HEK293T (cell line): Measurements from ENCODE around the gene ZNRF1.
"Not testable (repeated sequence)": the region's sequence is repeated elsewhere in the genome, so short reads cannot be mapped to it uniquely, and the experiment has no call there.

ENCODE experiments used
- CTCF ChIA-PET: fragments of 350-600 bp; formaldehyde crosslinking; extraction: SDS; loops from one replicate; lab custom pipeline; 2021; ENCODE audit warnings: antibody characterized with exemption, inconsistent platforms; lab: Yijun Ruan, JAX
- POLR2A ChIA-PET: fragments of 350-600 bp; formaldehyde crosslinking; extraction: SDS; loops from one replicate; lab custom pipeline; 2020; ENCODE audit warnings: antibody characterized with exemption, inconsistent platforms; lab: Yijun Ruan, JAX
- DNase-seq: peaks from one replicate; pipeline ENCODE4 v3.0.0; 2012; ENCODE audit warnings: mixed read lengths; ENCODE audit errors: extremely low spot score
- ARNT ChIP-seq: fragments of 450-650 bp; IDR thresholded peaks from 2 replicates; pipeline ENCODE4 v1.6.1; 2017; ENCODE audit warnings: mild to moderate bottlenecking
- BHLHE40 ChIP-seq: fragments of 450-650 bp; IDR thresholded peaks from 2 replicates; pipeline ENCODE4 v1.6.1; 2016; ENCODE audit warnings: mild to moderate bottlenecking, moderate library complexity, borderline replicate concordance
- CTBP1 ChIP-seq: fragments of 450-650 bp; IDR thresholded peaks from 2 replicates; pipeline ENCODE4 v1.6.1; 2016; ENCODE audit warnings: borderline replicate concordance
- ELF4 ChIP-seq: fragments of 450-650 bp; IDR thresholded peaks from 2 replicates; pipeline ENCODE4 v1.6.1; 2017; ENCODE audit warnings: antibody characterized with exemption
- FOXA1 ChIP-seq: fragments of 450-650 bp; IDR thresholded peaks from 2 replicates; pipeline ENCODE4 v1.6.1; 2016; ENCODE audit warnings: mild to moderate bottlenecking
- FOXK2 ChIP-seq: fragments of 450-650 bp; IDR thresholded peaks from 2 replicates; pipeline ENCODE4 v1.6.1; 2016; ENCODE audit warnings: mild to moderate bottlenecking
- FOXM1 ChIP-seq: fragments of 450-650 bp; IDR thresholded peaks from 2 replicates; pipeline ENCODE4 v1.6.1; 2017; ENCODE audit warnings: mild to moderate bottlenecking, borderline replicate concordance
- HDGF ChIP-seq: fragments of 450-650 bp; IDR thresholded peaks from 2 replicates; pipeline ENCODE4 v1.6.1; 2017; ENCODE audit warnings: antibody characterized with exemption, borderline replicate concordance
- L3MBTL2 ChIP-seq: fragments of 450-650 bp; conservative IDR thresholded peaks from 2 replicates; pipeline ENCODE4 v1.6.1; 2016; ENCODE audit warnings: mild to moderate bottlenecking
- LEF1 ChIP-seq: fragments of 450-650 bp; IDR thresholded peaks from 2 replicates; pipeline ENCODE4 v1.6.1; 2017; ENCODE audit warnings: mild to moderate bottlenecking, borderline replicate concordance
- NFRKB ChIP-seq: fragments of 450-650 bp; IDR thresholded peaks from 2 replicates; pipeline ENCODE4 v1.6.1; 2016; ENCODE audit warnings: mild to moderate bottlenecking, moderate library complexity
- PKNOX1 ChIP-seq: fragments of 450-650 bp; IDR thresholded peaks from 2 replicates; pipeline ENCODE4 v1.6.1; 2016
- SP1 ChIP-seq: fragments of 450-650 bp; IDR thresholded peaks from 2 replicates; pipeline ENCODE4 v1.6.1; 2017
- SUZ12 ChIP-seq: fragments of 450-650 bp; IDR thresholded peaks from 2 replicates; pipeline ENCODE4 v1.6.1; 2016; ENCODE audit warnings: mild to moderate bottlenecking
- TARDBP ChIP-seq: fragments of 450-650 bp; IDR thresholded peaks from 2 replicates; pipeline ENCODE4 v1.6.1; 2016
- ZNF384 ChIP-seq: fragments of 450-650 bp; IDR thresholded peaks from 2 replicates; pipeline ENCODE4 v1.6.1; 2016

The ZNRF1 gene

GRCh38 chr16:75014318-75014717, 15.5 kb downstream of the ZNRF1 start:
- POLR2A ChIA-PET = no interaction called here
- CTCF ChIA-PET = no interaction called here
- TF ChIP-seq ARNT (no peak), FOXM1 (no peak)
- no peak for DNase-seq

- POLR2A ChIA-PET, CTCF ChIA-PET, DNase-seq: not testable (repeated sequence)
Observed at GRCh38 chr16:75016451-75017081, 17.7 kb downstream of the ZNRF1 start.

- no peak for TF ChIP-seq PKNOX1
- TF ChIP-seq ARNT = no peak
- no peak for TF ChIP-seq FOXM1
- no peak for TF ChIP-seq TARDBP
- TF ChIP-seq FOXK2 = no peak
- no peak for TF ChIP-seq ELF4
- no peak for TF ChIP-seq NFRKB
- no peak for TF ChIP-seq SUZ12
- no peak for TF ChIP-seq BHLHE40
- no peak for TF ChIP-seq L3MBTL2
- TF ChIP-seq SP1 = no peak
- no peak for TF ChIP-seq FOXA1
- TF ChIP-seq LEF1 = no peak
- TF ChIP-seq CTBP1 = no peak
- no peak for TF ChIP-seq ZNF384
- ChIA-PET POLR2A (no interaction called here), CTCF (no interaction called here)
- DNase-seq = no peak
Observed at GRCh38 chr16:75017670-75018525, 19.1 kb downstream of the ZNRF1 start.

GRCh38 chr16:75019007-75019406, 20.2 kb downstream of the ZNRF1 start:
- POLR2A ChIA-PET = no interaction called here

GRCh38 chr16:75019586-75019985, 20.8 kb downstream of the ZNRF1 start:
- no peak for DNase-seq
- no peak for TF ChIP-seq HDGF
- ChIA-PET POLR2A (no interaction called here), CTCF (no interaction called here)

More at GRCh38 chr16:75019007-75019406, 20.2 kb downstream of the ZNRF1 start:
- no peak for DNase-seq
- TF ChIP-seq PKNOX1 = no peak
- CTCF ChIA-PET = no interaction called here

GRCh38 chr16:75021410-75021809, 22.6 kb downstream of the ZNRF1 start:
- no peak for DNase-seq
- CTCF ChIA-PET = no interaction called here
- TF ChIP-seq FOXK2 (no peak), FOXM1 (no peak), SUZ12 (no peak), ZNF384 (no peak), BHLHE40 (no peak)
- POLR2A ChIA-PET = no interaction called here

GRCh38 chr16:75022567-75022966, 23.7 kb downstream of the ZNRF1 start:
- POLR2A ChIA-PET = no interaction called here
- no peak for DNase-seq
- no peak for TF ChIP-seq LEF1
- TF ChIP-seq HDGF = no peak
- TF ChIP-seq SUZ12 = no peak
- TF ChIP-seq FOXA1 = no peak
- no peak for TF ChIP-seq TARDBP
- TF ChIP-seq ELF4 = no peak
- TF ChIP-seq PKNOX1 = no peak
- no peak for TF ChIP-seq FOXM1
- TF ChIP-seq SP1 = no peak
- TF ChIP-seq ARNT = no peak
- CTCF ChIA-PET = no interaction called here
